Tibial nerve (tissue), 4 donors: ENCODE results near the gene SCGB2B2. TPM values are rescaled to one million over a fixed set of nuclear protein-coding genes. Genes with fewer than 3 reads are reported as not detected.

ENCODE experiments used
- DNase-seq, 2 donors: peaks; one replicate each; pipeline ENCODE4 v3.0.0-alpha.2; 2019; ENCODE audit warnings: low spot score in 2 of 2
- H3K27ac ChIP-seq, 4 donors: fragments of 200-600 bp; sonication (generic) in 3 of 4; one replicate each; pipeline ENCODE4 v1.5.1; 2017 to 2019; ENCODE audit warnings: mild to moderate bottlenecking in 1 of 4
- H3K27me3 ChIP-seq, 2 donors: fragments of 200-600 bp; sonication (generic) in 1 of 2; one replicate each; pipeline versions ENCODE4 v1.5.1 to v1.6.0; 2017 to 2019
- H3K36me3 ChIP-seq, 3 donors: fragments of 200-600 bp; sonication (generic); one replicate each; pipeline ENCODE4 v1.5.1; 2018 to 2019
- H3K4me1 ChIP-seq, 4 donors: fragments of 200-600 bp; sonication (generic) in 3 of 4; one replicate each; pipeline ENCODE4 v1.5.1; 2017 to 2019
- H3K4me3 ChIP-seq, 4 donors: fragments of 200-600 bp; sonication (generic) in 3 of 4; one replicate each; pipeline ENCODE4 v1.5.1; 2017 to 2019; ENCODE audit warnings: mild to moderate bottlenecking in 1 of 4, moderate library complexity in 1 of 4
- H3K9me3 ChIP-seq, 4 donors: fragments of 200-600 bp; sonication (generic) in 3 of 4; one replicate each; pipeline ENCODE4 v1.5.1; 2017 to 2019
- CTCF ChIP-seq, 5 experiments: fragments of 200-600 bp in 3 of 5; fragments of 450-650 bp in 2 of 5; sonication (generic) in 3 of 5; IDR thresholded peaks; one replicate each; pipeline ENCODE4 v1.5.1; 2016 to 2019; ENCODE audit warnings: antibody characterized with exemption in 5 of 5, mild to moderate bottlenecking in 3 of 5, moderate library complexity in 2 of 5
- EP300 ChIP-seq, 2 donors: sonication (generic); formaldehyde crosslinking; IDR thresholded peaks; one replicate each; pipeline ENCODE4 v1.6.1; 2017; ENCODE audit warnings: antibody characterized with exemption in 2 of 2, mild to moderate bottlenecking in 1 of 2
- POLR2A ChIP-seq, 2 donors: fragments of 450-650 bp; IDR thresholded peaks; one replicate each; pipeline ENCODE4 v1.6.1; 2017; ENCODE audit warnings: antibody characterized with exemption in 2 of 2, mild to moderate bottlenecking in 2 of 2, moderate library complexity in 2 of 2
- WGBS, 2 donors: methylation state at CpG; one replicate each; pipeline ENCODE4 v1.1.5; 2018; 5-methylcytosine and 5-hydroxymethylcytosine counted together
- total RNA-seq, 4 donors: library from RNA; depleted of rRNA; stranded (reverse); fragments of >200 nt; gene quantifications; one replicate each; pipeline ENCODE4 v1.1.0, GENCODE V29; 2016

Gene SCGB2B2
- total RNA-seq, 4 donors from 2014 or later, result 0.21 to 1.4 (median 0.71) TPM

DNA sequence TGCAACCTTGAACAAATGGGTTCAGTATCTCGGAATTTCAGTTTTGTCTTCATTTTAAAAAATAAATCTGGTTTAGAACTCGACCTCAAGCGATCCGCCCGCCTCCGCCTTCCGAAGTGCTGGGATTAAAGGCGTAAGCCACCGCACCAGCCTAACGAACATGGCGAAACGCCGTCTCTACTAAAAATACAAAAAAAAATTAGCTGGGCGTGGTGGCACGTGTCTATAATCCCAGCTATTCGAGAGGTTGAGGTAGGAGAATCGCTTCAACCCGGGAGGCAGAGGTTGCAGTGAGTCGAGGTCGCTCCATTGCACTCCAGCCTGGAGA, 1.1 kb upstream of the SCGB2B2 start:
- Histone ChIP-seq H3K4me3 (peak overlapping the region; percentile 79 to 95 (median 87)), H3K27ac (peak overlapping the region; percentile 90 to 98 (median 93)), H3K4me1 (peaks cover 0 to 21% (median 3%) of the 10 kb centered on the region in 4 donors), H3K9me3 (peaks cover 4 to 45% (median 14%) of the 10 kb centered on the region in 4 donors), H3K36me3 (peaks cover 0 to 46% (median 38%) of the 10 kb centered on the region in 3 donors), H3K27me3 (no peaks in the 10 kb centered on the region)
- no peak for DNase-seq
- WGBS, 2 donors, result 4 to 6% methylated on average over 20 of the region's 20 CpGs
- TF ChIP-seq CTCF (IDR thresholded peaks at IDR 0.05) (no peak), EP300 (IDR thresholded peaks at IDR 0.05) (no peak), POLR2A (IDR thresholded peaks at IDR 0.05) (no peak)

- 1% methylated on average over 34 to 47 of the region's 74 CpGs for whole genome bisulfite sequencing, 2 donors
- DNase-seq, result peak; percentile 90 to 92
- peak within 1 kb of the TSS; percentile 90 to 98 (median 93) for H3K27ac ChIP-seq
- H3K36me3 ChIP-seq, result peaks cover 0 to 41% (median 33%) of the 10 kb centered on the region in 3 donors
- H3K9me3 ChIP-seq, result peaks cover 4 to 40% (median 12%) of the 10 kb centered on the region in 4 donors
- no peaks in the 10 kb centered on the region for H3K27me3 ChIP-seq
- peaks cover 0 to 21% (median 3%) of the 10 kb centered on the region in 4 donors for H3K4me1 ChIP-seq
- TF ChIP-seq EP300 (IDR thresholded peaks at IDR 0.05) (peak; percentile 84 to 95), POLR2A (IDR thresholded peaks at IDR 0.05) (peak; percentile 16 to 78), CTCF (IDR thresholded peaks at IDR 0.05) (peak in 2 of 5 experiments; percentile 17 to 21)
- H3K4me3 ChIP-seq, result peak within 1 kb of the TSS; percentile 79 to 95 (median 87)
Measured at GRCh38 chr19:34677386-34678084, 576 bp upstream of the SCGB2B2 start, which contains the start of gene ZNF302. ZNF302 (plus strand) TSS chr19:34677678; CDS start chr19:34678805, 1,127 bp downstream.

DNA sequence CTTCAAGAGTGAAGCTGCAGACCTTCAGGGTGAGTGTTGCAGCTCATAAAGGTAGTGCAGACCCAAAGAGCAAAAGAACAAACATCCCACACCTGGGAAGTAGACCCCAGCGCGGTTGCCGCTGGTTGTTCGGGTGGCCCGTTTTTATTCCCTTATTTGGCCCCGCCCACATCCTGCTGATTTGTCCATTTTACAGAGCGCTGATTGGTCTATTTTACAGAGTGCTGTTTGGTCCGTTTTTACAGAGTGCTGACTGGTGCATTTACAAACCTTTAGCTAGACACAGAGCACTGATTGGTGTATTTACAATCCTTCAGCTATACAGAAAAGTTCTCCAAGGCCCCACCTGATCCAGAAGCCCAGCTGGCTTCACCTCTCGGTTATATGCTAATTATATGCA, 1.0 kb downstream of the SCGB2B2 start:
- Histone ChIP-seq H3K27ac (no peak overlapping the region), H3K4me3 (no peak overlapping the region), H3K27me3 (no peaks in the 10 kb centered on the region), H3K9me3 (peaks cover 0 to 24% (median 4%) of the 10 kb centered on the region in 4 donors), H3K36me3 (peaks cover 0 to 24% (median 18%) of the 10 kb centered on the region in 3 donors), H3K4me1 (peaks cover 0 to 21% (median 3%) of the 10 kb centered on the region in 4 donors)
- 89 to 92% methylated on average over 9 of the region's 9 CpGs for WGBS, 2 donors
- no peak for DNase-seq
- TF ChIP-seq CTCF (IDR thresholded peaks at IDR 0.05) (no peak), POLR2A (IDR thresholded peaks at IDR 0.05) (no peak), EP300 (IDR thresholded peaks at IDR 0.05) (no peak)

DNA sequence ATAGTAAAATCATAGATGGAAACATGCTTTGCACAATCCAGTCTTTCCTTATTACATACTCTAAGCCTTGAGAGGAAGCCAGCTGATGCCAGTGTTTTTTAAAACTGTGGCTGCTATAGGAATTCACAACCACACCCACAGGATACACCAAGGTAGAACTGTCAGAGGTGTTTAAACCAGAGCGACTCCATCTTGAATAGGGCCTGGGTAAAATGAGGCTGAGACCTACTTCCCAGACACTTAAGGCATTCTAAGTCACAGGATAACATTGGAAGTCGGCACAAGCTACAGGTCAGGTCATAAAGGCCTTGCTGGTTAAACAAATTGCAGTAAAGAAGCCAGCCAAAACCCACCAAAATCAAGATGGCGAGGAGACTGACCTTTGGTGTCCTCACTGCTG, 1.7 kb downstream of the SCGB2B2 start:
- 97 to 100% methylated on average over 3 of the region's 3 CpGs for WGBS, 2 donors
- peaks cover 0 to 18% (median 12%) of the 10 kb centered on the region in 3 donors for H3K36me3 ChIP-seq
- H3K27ac ChIP-seq, result no peak overlapping the region
- H3K4me1 ChIP-seq, result peaks cover 0 to 21% (median 3%) of the 10 kb centered on the region in 4 donors
- H3K9me3 ChIP-seq, result peaks cover 0 to 17% (median 0%) of the 10 kb centered on the region in 4 donors
- no peaks in the 10 kb centered on the region for H3K27me3 ChIP-seq
- H3K4me3 ChIP-seq, result no peak overlapping the region
- TF ChIP-seq CTCF (IDR thresholded peaks at IDR 0.05) (no peak), EP300 (IDR thresholded peaks at IDR 0.05) (no peak), POLR2A (IDR thresholded peaks at IDR 0.05) (no peak)
- no peak for DNase-seq

- H3K4me3 ChIP-seq, result no peak overlapping the region
- H3K9me3 ChIP-seq, result peaks cover 0 to under 1% (median 0%) of the 10 kb centered on the region in 4 donors
- no peak for DNase-seq
- WGBS, 2 donors, result 55 to 60% methylated on average over 3 of the region's 3 CpGs
- TF ChIP-seq CTCF (IDR thresholded peaks at IDR 0.05) (no peak), EP300 (IDR thresholded peaks at IDR 0.05) (no peak), POLR2A (IDR thresholded peaks at IDR 0.05) (no peak)
- no peak overlapping the region for H3K27ac ChIP-seq
- H3K27me3 ChIP-seq, result no peaks in the 10 kb centered on the region
- H3K4me1 ChIP-seq, result peaks cover 0 to 9% (median 3%) of the 10 kb centered on the region in 4 donors
- H3K36me3 ChIP-seq, result peaks cover 0 to 1% (median 0%) of the 10 kb centered on the region in 3 donors
Measured at GRCh38 chr19:34673590-34673989, 3.4 kb downstream of the SCGB2B2 start.
